Measurements from ENCODE around the gene TMED7.
"Not testable (repeated sequence)": the region's sequence is repeated elsewhere in the genome, so short reads cannot be mapped to it uniquely, and the experiment has no call there.

The TMED7 gene

GRCh38 chr5:115625579-115626444 lies at the start of gene TMED7:
TSS of gene TMED7 (minus strand) at chr5:115626036. CDS start at chr5:115625792, 244 bp downstream.
- peak; percentile 81 for DNase-seq

GRCh38 chr5:115674782-115675181 lies 48.9 kb upstream of the TMED7 start:
- DNase-seq = not testable (repeated sequence)

- no peak for DNase-seq
These were observed 47.8 kb upstream of the TMED7 start for GRCh38 chr5:115673596-115673995.

GRCh38 chr5:115671939-115672338 lies 46.1 kb upstream of the TMED7 start:
- no peak for DNase-seq

- no peak for DNase-seq
These were observed 40.2 kb upstream of the TMED7 start for GRCh38 chr5:115666023-115666422.

- no peak for DNase-seq
These were observed 35.7 kb upstream of the TMED7 start for GRCh38 chr5:115661563-115661962.

GRCh38 chr5:115661101-115661500 lies 35.3 kb upstream of the TMED7 start:
- no peak for DNase-seq

- DNase-seq = no peak
These were observed 32.0 kb upstream of the TMED7 start for GRCh38 chr5:115657881-115658233.

GRCh38 chr5:115657125-115657880 lies 31.5 kb upstream of the TMED7 start:
- no peak for DNase-seq

- no peak for DNase-seq
These were observed 30.6 kb upstream of the TMED7 start for GRCh38 chr5:115656404-115656803.

- no peak for DNase-seq
These were observed 30.2 kb upstream of the TMED7 start for GRCh38 chr5:115655994-115656393.

- DNase-seq = no peak
These were observed 23.7 kb upstream of the TMED7 start for GRCh38 chr5:115649541-115649940.

GRCh38 chr5:115648056-115648455 lies 22.2 kb upstream of the TMED7 start:
- DNase-seq = no peak

- DNase-seq = not testable (repeated sequence)
These were observed 19.6 kb upstream of the TMED7 start for GRCh38 chr5:115645386-115645785.

GRCh38 chr5:115644046-115644445 lies 18.2 kb upstream of the TMED7 start:
- DNase-seq = no peak

- no peak for DNase-seq
These were observed 16.1 kb upstream of the TMED7 start for GRCh38 chr5:115641948-115642347.

GRCh38 chr5:115640274-115640673 lies 14.4 kb upstream of the TMED7 start:
- no peak for DNase-seq

- DNase-seq = no peak
These were observed 13.5 kb upstream of the TMED7 start for GRCh38 chr5:115639377-115639776.

- DNase-seq = no peak
These were observed 11.7 kb upstream of the TMED7 start for GRCh38 chr5:115637507-115637906.

GRCh38 chr5:115636008-115636407 lies 10.2 kb upstream of the TMED7 start:
- no peak for DNase-seq

- peak; percentile 9 for DNase-seq
These were observed 8.7 kb upstream of the TMED7 start for GRCh38 chr5:115634343-115635132.

- DNase-seq = no peak
These were observed 4.1 kb upstream of the TMED7 start for GRCh38 chr5:115629903-115630302.

- no peak for DNase-seq
These were observed 1.5 kb upstream of the TMED7 start for GRCh38 chr5:115627295-115627865.

Measured in DMS153 (cell line).